ENCODE results near the gene USP32.
"Not testable (repeated sequence)": the region's sequence is repeated elsewhere in the genome, so short reads cannot be mapped to it uniquely, and the experiment has no call there.

The USP32 gene, protein sequence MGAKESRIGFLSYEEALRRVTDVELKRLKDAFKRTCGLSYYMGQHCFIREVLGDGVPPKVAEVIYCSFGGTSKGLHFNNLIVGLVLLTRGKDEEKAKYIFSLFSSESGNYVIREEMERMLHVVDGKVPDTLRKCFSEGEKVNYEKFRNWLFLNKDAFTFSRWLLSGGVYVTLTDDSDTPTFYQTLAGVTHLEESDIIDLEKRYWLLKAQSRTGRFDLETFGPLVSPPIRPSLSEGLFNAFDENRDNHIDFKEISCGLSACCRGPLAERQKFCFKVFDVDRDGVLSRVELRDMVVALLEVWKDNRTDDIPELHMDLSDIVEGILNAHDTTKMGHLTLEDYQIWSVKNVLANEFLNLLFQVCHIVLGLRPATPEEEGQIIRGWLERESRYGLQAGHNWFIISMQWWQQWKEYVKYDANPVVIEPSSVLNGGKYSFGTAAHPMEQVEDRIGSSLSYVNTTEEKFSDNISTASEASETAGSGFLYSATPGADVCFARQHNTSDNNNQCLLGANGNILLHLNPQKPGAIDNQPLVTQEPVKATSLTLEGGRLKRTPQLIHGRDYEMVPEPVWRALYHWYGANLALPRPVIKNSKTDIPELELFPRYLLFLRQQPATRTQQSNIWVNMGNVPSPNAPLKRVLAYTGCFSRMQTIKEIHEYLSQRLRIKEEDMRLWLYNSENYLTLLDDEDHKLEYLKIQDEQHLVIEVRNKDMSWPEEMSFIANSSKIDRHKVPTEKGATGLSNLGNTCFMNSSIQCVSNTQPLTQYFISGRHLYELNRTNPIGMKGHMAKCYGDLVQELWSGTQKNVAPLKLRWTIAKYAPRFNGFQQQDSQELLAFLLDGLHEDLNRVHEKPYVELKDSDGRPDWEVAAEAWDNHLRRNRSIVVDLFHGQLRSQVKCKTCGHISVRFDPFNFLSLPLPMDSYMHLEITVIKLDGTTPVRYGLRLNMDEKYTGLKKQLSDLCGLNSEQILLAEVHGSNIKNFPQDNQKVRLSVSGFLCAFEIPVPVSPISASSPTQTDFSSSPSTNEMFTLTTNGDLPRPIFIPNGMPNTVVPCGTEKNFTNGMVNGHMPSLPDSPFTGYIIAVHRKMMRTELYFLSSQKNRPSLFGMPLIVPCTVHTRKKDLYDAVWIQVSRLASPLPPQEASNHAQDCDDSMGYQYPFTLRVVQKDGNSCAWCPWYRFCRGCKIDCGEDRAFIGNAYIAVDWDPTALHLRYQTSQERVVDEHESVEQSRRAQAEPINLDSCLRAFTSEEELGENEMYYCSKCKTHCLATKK (N-terminal part only)

GRCh38 chr17:60392042-60392844 lies at the start of gene USP32:
TSS of gene USP32 (minus strand) at chr17:60392133. CDS start at chr17:60391939, 194 bp downstream.
- Mint-ChIP-seq H3K9me3 (no peaks in the 10 kb centered on the region), H3K27ac (peak within 1 kb of the TSS; percentile 86), H3K4me3 (peak within 1 kb of the TSS; percentile 94), H3K36me3 (ENCODE audit: low read depth) (no peaks in the 10 kb centered on the region), H3K4me1 (peaks cover 39% of the 10 kb centered on the region), H3K27me3 (ENCODE audit: low read depth, poor library complexity) (no peaks in the 10 kb centered on the region)
- TF ChIP-seq, protein P1, sequence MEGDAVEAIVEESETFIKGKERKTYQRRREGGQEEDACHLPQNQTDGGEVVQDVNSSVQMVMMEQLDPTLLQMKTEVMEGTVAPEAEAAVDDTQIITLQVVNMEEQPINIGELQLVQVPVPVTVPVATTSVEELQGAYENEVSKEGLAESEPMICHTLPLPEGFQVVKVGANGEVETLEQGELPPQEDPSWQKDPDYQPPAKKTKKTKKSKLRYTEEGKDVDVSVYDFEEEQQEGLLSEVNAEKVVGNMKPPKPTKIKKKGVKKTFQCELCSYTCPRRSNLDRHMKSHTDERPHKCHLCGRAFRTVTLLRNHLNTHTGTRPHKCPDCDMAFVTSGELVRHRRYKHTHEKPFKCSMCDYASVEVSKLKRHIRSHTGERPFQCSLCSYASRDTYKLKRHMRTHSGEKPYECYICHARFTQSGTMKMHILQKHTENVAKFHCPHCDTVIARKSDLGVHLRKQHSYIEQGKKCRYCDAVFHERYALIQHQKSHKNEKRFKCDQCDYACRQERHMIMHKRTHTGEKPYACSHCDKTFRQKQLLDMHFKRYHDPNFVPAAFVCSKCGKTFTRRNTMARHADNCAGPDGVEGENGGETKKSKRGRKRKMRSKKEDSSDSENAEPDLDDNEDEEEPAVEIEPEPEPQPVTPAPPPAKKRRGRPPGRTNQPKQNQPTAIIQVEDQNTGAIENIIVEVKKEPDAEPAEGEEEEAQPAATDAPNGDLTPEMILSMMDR (IDR thresholded peaks at IDR 0.05) = no peak
- peak; percentile 99 for DNase-seq

- Mint-ChIP-seq H3K27me3 (ENCODE audit: low read depth, poor library complexity) (no peaks in the 10 kb centered on the region), H3K4me3 (no peak overlapping the region), H3K9me3 (peaks cover 5% of the 10 kb centered on the region), H3K27ac (no peak overlapping the region), H3K4me1 (no peaks in the 10 kb centered on the region), H3K36me3 (ENCODE audit: low read depth) (no peaks in the 10 kb centered on the region)
- DNase-seq = no peak
- TF ChIP-seq, protein P1 (IDR thresholded peaks at IDR 0.05) = no peak
Measured at GRCh38 chr17:60439501-60439900, 47.6 kb upstream of the USP32 start.

DNA sequence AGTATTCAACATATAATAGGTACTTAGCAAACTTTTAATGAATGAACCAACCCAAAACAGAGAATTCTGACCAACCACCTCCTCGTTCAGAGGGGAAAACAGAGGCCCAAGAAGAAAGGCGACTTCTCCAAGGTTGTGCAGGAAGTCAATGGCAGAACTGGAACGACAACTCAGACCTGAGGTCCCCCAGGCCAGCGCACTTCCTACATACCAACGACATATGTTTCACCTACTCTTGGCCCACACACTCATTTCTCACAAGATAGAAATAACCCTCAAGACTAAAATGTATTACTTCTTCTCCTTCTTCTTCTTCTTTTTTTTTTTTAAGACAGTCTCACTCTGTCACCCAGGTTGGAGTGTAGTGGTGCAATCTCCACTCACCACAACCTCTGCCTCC lies 44.7 kb upstream of the USP32 start:
- no peak overlapping the region for H3K27ac Mint-ChIP-seq
- peaks cover 15% of the 10 kb centered on the region for H3K27me3 Mint-ChIP-seq (ENCODE audit: low read depth, poor library complexity)
- TF ChIP-seq, protein P1 (IDR thresholded peaks at IDR 0.05) = no peak
- H3K4me3 Mint-ChIP-seq = no peak overlapping the region
- DNase-seq = no peak
- H3K36me3 Mint-ChIP-seq (ENCODE audit: low read depth) = no peaks in the 10 kb centered on the region
- peaks cover 28% of the 10 kb centered on the region for H3K9me3 Mint-ChIP-seq
- no peaks in the 10 kb centered on the region for H3K4me1 Mint-ChIP-seq

DNA sequence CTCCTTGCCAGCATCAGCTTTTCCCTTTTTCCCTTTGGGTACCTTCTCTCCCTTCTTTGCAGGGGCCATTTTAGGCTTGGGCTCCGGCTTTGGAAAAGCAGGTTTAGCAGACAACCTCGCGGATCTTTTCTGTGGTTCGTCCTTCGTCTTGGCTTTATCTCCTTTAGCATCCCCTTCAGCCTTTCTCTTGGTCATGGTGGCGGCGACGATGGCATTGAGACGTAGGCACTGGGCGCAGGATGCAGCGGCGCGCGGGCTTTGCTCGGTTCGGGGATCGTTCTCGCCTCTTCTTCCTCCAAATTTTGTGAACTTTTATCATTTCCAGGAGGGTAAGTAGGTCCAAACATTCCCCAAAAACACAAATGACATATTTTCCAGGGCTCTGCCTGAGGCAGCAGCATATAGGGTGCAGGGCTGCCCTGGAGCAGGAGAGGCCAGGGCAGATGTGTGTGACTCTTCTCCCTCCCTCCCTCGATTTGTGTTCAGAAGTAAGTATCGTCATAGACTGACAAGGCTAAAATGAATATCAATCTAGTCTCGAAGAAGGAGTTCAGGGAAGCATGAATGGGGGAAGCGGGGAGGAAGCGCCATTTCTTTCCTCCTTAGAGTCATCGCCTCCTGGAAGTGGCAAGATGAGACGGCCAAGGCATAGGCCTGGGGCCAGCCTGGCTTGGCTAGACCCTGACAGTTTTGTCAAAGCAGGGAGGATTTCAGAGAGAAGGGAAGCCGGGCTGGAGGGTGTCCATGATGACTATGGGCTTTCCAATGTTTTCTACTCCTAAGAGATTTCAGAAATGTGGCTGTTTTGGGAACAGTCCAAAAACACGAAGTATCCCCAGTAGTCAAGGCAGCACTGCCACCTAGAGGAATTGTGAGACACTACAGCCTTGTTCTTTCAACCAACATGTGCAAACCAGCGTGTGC lies 43.6 kb upstream of the USP32 start:
- peak; percentile 68 for DNase-seq
- peak overlapping the region; percentile 8 for H3K27ac Mint-ChIP-seq
- H3K4me1 Mint-ChIP-seq = no peaks in the 10 kb centered on the region
- H3K9me3 Mint-ChIP-seq = peaks cover 31% of the 10 kb centered on the region
- peaks cover 21% of the 10 kb centered on the region for H3K27me3 Mint-ChIP-seq (ENCODE audit: low read depth, poor library complexity)
- TF ChIP-seq, protein P1 (IDR thresholded peaks at IDR 0.05) = peak; percentile 90
- no peaks in the 10 kb centered on the region for H3K36me3 Mint-ChIP-seq (ENCODE audit: low read depth)
- H3K4me3 Mint-ChIP-seq = no peak overlapping the region

DNA sequence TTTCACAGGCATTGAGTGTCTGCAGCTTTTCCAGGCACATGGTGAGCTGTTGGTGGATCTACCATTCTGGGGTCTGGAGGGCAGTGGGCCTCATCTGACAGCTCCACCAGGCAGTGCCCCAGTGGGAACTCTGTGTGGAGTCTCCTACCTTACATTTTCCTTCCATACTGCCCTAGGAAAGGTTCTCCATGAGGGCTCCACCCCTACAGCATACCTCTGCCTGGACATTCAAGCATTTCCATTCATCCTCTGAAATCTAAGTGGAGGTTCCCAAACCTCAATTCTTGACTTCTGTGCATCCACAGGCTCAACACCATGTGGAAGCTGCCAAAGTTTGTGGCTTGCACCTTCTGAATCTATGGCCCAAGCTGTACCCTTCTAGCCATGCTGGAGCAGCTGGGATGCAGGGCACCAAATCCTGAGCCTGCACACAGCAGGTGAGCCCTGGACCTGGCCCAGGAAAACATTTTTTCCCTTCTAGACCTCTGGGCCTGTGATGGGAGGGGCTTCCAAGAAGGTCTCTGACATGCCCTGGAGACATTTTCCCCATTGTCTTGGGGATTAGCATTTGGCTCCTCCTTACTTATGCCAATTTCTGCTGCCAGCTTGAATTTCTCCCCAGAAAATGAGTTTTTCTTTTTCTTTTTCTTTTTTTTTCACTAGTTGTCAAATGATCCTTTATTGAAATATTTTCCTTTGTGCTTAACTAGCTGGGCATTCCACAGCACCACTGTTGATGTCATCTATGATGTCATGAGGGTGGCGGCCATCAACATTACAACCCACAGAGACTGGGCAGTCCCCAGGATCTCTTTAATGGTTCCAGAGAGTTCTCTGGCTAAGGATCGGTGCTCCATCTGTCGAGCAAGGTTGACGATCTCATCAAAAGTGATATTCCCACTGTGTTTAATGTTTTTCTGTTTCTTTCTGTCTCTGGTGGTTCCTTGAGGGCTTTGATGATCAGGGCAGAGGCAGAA lies 41.4 kb upstream of the USP32 start:
- H3K4me3 Mint-ChIP-seq; DNase-seq; H3K36me3 Mint-ChIP-seq (ENCODE audit: low read depth); H3K4me1 Mint-ChIP-seq; H3K27ac Mint-ChIP-seq: not testable (repeated sequence)
- peaks cover 33% of the 10 kb centered on the region for H3K27me3 Mint-ChIP-seq (ENCODE audit: low read depth, poor library complexity)
- H3K9me3 Mint-ChIP-seq = peaks cover 31% of the 10 kb centered on the region

DNA sequence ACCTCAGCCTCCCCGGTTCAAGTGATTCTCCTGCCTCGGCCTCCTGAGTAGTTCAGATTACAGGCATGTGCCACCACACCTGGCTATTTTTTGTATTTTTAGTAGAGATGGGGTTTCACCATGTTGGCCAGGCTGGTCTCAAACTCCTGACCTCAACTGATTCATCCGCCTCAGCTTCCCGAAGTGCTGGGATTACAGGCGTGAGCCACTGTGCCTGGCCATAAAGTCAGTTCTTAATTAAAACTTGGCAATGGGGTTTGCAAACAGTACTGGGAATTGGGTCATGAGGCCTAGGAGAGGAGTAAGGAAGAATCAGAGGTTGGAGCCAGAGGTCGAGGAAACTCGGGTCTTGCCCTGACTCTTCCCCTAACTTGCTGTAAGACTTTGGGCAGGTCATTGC lies 38.6 kb upstream of the USP32 start:
- DNase-seq; H3K27ac Mint-ChIP-seq; H3K4me1 Mint-ChIP-seq; H3K4me3 Mint-ChIP-seq; H3K36me3 Mint-ChIP-seq (ENCODE audit: low read depth): not testable (repeated sequence)
- Mint-ChIP-seq H3K9me3 (peaks cover 31% of the 10 kb centered on the region), H3K27me3 (ENCODE audit: low read depth, poor library complexity) (peaks cover 46% of the 10 kb centered on the region)

DNA sequence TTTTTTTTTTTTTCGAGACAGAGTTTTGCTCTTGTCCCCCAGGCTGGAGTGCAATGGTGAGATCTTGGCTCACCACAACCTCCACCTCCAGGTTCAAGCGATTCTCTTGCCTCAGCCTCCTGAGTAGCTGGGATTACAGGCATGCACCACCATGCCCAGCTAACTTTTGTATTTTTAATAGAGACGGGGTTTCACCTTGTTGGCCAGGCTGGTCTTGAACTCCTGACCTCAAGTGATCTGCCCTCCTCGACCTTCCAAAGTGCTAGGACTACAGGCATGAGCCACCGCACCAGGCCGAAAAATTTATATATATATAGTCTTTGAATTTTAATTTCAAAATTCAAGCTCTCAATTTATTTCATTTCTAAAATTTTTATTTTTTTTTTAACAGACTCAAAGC lies 36.6 kb upstream of the USP32 start:
- Mint-ChIP-seq H3K27me3 (ENCODE audit: low read depth, poor library complexity) (peaks cover 42% of the 10 kb centered on the region), H3K9me3 (peaks cover 24% of the 10 kb centered on the region)
- not testable (repeated sequence) for H3K36me3 Mint-ChIP-seq (ENCODE audit: low read depth); DNase-seq; H3K4me1 Mint-ChIP-seq; H3K27ac Mint-ChIP-seq; H3K4me3 Mint-ChIP-seq

Measured in nephron progenitor cell (in vitro differentiated cells).